GM12878 (cell line): ENCODE data around the gene NOCT. TPM values are rescaled to one million over a fixed set of nuclear protein-coding genes. Genes with fewer than 3 reads are reported as not detected.

Source experiments
- ATAC-seq: fragments of 200-7000 bp; cut with Tn5 transposase; 3 replicates; pipeline ENCODE4 v1.9.1; 2020; ENCODE audit warnings: mild to moderate bottlenecking, moderate library complexity
- BruUV-seq: library from RNA; stranded (reverse); fragments of 400-500 nt; replicated peaks from 2 replicates; lab custom pipeline; 2021; lab: Mats Ljungman, UMichigan
- CTCF ChIA-PET: fragments of 300-600 bp; sonication (Branson Sonifier 250); formaldehyde crosslinking; extraction: SDS; loops from one replicate; lab custom pipeline; 2021; ENCODE audit warnings: inconsistent platforms; lab: Yijun Ruan, JAX
- POLR2A ChIA-PET: fragments of 350-600 bp; formaldehyde crosslinking; extraction: SDS; loops from one replicate; lab custom pipeline; 2021; ENCODE audit warnings: inconsistent platforms; lab: Charles Lee
- RAD21 ChIA-PET: fragments of 300-600 bp; sonication (Branson Sonifier 250); formaldehyde crosslinking; loops from one replicate; lab custom pipeline; 2023; ENCODE audit warnings: antibody characterized with exemption; ENCODE audit not compliant: unreplicated experiment; lab: Charles Lee
- SMC1A ChIA-PET: fragments of 300-600 bp; sonication (Branson Sonifier 250); formaldehyde crosslinking; loops from one replicate; lab custom pipeline; 2023; ENCODE audit not compliant: unreplicated experiment, uncharacterized antibody; lab: Charles Lee
- DNase-seq: peaks from one replicate; pipeline ENCODE4 v3.0.0-alpha.2; 2011; ENCODE audit warnings: low read depth, low spot score
- FAIRE-seq: peaks from 3 replicates; lab custom pipeline; 2011; peaks lifted over from hg19 to GRCh38; lab: Jason Lieb, UNC
- H2AFZ ChIP-seq: 2 replicates; pipeline ENCODE4 v1.6.0; 2011; ENCODE audit warnings: low read depth, low read length, control low read depth; ENCODE audit not compliant: control insufficient read depth
- H3K27ac ChIP-seq: 2 replicates; pipeline ENCODE4 v1.5.1; 2011; ENCODE audit warnings: control low read depth; ENCODE audit not compliant: control insufficient read depth, insufficient read depth
- H3K27me3 ChIP-seq, 2 experiments: replicated peaks in 1 of 2; 2 replicates each; pipeline versions ENCODE4 v1.6.0 to v1.6.1; 2011; ENCODE audit warnings: low read length in 1 of 2; ENCODE audit not compliant: control insufficient read depth in 2 of 2, insufficient read depth in 2 of 2
- H3K36me3 ChIP-seq, 2 experiments: 2 replicates each; pipeline ENCODE4 v1.5.1; 2011; ENCODE audit warnings: low read length in 1 of 2; ENCODE audit not compliant: control insufficient read depth in 2 of 2, insufficient read depth in 2 of 2
- H3K4me1 ChIP-seq: 2 replicates; pipeline ENCODE4 v1.6.1; 2011; ENCODE audit warnings: mild to moderate bottlenecking, low read length, moderate library complexity, mixed read lengths; ENCODE audit not compliant: control insufficient read depth, insufficient read depth
- H3K4me2 ChIP-seq: 2 replicates; pipeline ENCODE4 v1.6.0; 2011; ENCODE audit warnings: control low read depth; ENCODE audit not compliant: control insufficient read depth, insufficient read depth
- H3K4me3 ChIP-seq: fragments of 200-600 bp; sonication (generic); 2 replicates; pipeline ENCODE4 v1.5.1; 2016
- H3K79me2 ChIP-seq: 2 replicates; pipeline ENCODE4 v1.6.0; 2011; ENCODE audit warnings: low read length; ENCODE audit not compliant: control insufficient read depth, insufficient read depth
- H3K9ac ChIP-seq: 2 replicates; pipeline ENCODE4 v1.8.0; 2011; ENCODE audit warnings: low read length, control low read depth, mixed read lengths; ENCODE audit not compliant: control insufficient read depth, insufficient read depth
- H3K9me3 ChIP-seq: replicated peaks from 3 replicates; pipeline ENCODE4 v1.5.1; 2011; ENCODE audit warnings: mild to moderate bottlenecking, low read length; ENCODE audit not compliant: control insufficient read depth, insufficient read depth
- H4K20me1 ChIP-seq: 2 replicates; pipeline ENCODE4 v1.6.0; 2011; ENCODE audit not compliant: control insufficient read depth, insufficient read depth
- CTCF ChIP-seq, 3 experiments: IDR thresholded peaks in 2 of 3; conservative IDR thresholded peaks in 1 of 3; 2 replicates each; pipeline ENCODE4 v1.5.1; 2011; ENCODE audit warnings: low read depth in 3 of 3, low read length in 3 of 3, mild to moderate bottlenecking in 3 of 3, control low read depth in 2 of 3, moderate library complexity in 2 of 3, inconsistent platforms in 1 of 3, mixed read lengths in 1 of 3; ENCODE audit not compliant: control insufficient read depth in 2 of 3, insufficient read depth in 1 of 3; ENCODE audit errors: extremely low read depth in 1 of 3
- IKZF2 ChIP-seq, 2 experiments: fragments of 450-650 bp; IDR thresholded peaks; 2 replicates each; pipeline ENCODE4 v1.6.1; 2017; ENCODE audit warnings: mild to moderate bottlenecking in 2 of 2, moderate library complexity in 2 of 2
- MYC ChIP-seq: IDR thresholded peaks from 2 replicates; pipeline ENCODE4 v1.6.1; 2011; ENCODE audit warnings: mild to moderate bottlenecking, low read length, moderate library complexity, inconsistent platforms; ENCODE audit not compliant: insufficient read depth, insufficient replicate concordance, insufficient read length, severe bottlenecking
- NFXL1 ChIP-seq: fragments of 450-650 bp; IDR thresholded peaks from 2 replicates; pipeline ENCODE4 v1.6.1; 2017; ENCODE audit warnings: antibody characterized with exemption, mild to moderate bottlenecking, borderline replicate concordance
- NFYA ChIP-seq: IDR thresholded peaks from 2 replicates; pipeline ENCODE4 v1.6.1; 2011; ENCODE audit warnings: low read depth, mild to moderate bottlenecking, low read length, improper control_type of control experiment, borderline replicate concordance
- NR2C2 ChIP-seq: IDR thresholded peaks from 2 replicates; pipeline ENCODE4 v1.6.1; 2011; ENCODE audit warnings: borderline replicate concordance, low read depth; ENCODE audit not compliant: control insufficient read depth, insufficient read length
- NR2F1 ChIP-seq: fragments of 450-650 bp; conservative IDR thresholded peaks from 2 replicates; pipeline ENCODE4 v1.6.1; 2017; ENCODE audit warnings: mild to moderate bottlenecking
- POLR2AphosphoS5 ChIP-seq: IDR thresholded peaks from 2 replicates; pipeline ENCODE4 v1.6.1; 2011; ENCODE audit warnings: mild to moderate bottlenecking, low read length, inconsistent platforms
- POU2F2 ChIP-seq: IDR thresholded peaks from 3 replicates; pipeline ENCODE4 v1.6.1; 2011; ENCODE audit warnings: low read depth, mild to moderate bottlenecking, low read length, borderline replicate concordance
- RAD21 ChIP-seq: IDR thresholded peaks from 2 replicates; pipeline ENCODE4 v1.6.1; 2011; ENCODE audit warnings: mild to moderate bottlenecking, low read depth, low read length, moderate library complexity; ENCODE audit not compliant: insufficient read depth
- RFX5 ChIP-seq: IDR thresholded peaks from 2 replicates; pipeline ENCODE4 v1.6.1; 2011; ENCODE audit warnings: low read depth, low read length, improper control_type of control experiment
- SIN3A ChIP-seq: IDR thresholded peaks from 2 replicates; pipeline ENCODE4 v1.6.1; 2012; ENCODE audit warnings: low read depth, low read length, improper control_type of control experiment
- TCF7 ChIP-seq: IDR thresholded peaks from 2 replicates; pipeline ENCODE4 v1.6.1; 2014; ENCODE audit warnings: antibody characterized with exemption, borderline replicate concordance
- WRNIP1 ChIP-seq: IDR thresholded peaks from 2 replicates; pipeline ENCODE4 v1.6.1; 2011; ENCODE audit warnings: low read depth, low read length, improper control_type of control experiment, borderline replicate concordance
- ZNF207 ChIP-seq: fragments of 450-650 bp; IDR thresholded peaks from 2 replicates; pipeline ENCODE4 v1.6.1; 2014; ENCODE audit warnings: antibody characterized with exemption, mild to moderate bottlenecking, borderline replicate concordance
- ZNF217 ChIP-seq: fragments of 450-650 bp; IDR thresholded peaks from 2 replicates; pipeline ENCODE4 v1.6.1; 2017; ENCODE audit warnings: antibody characterized with exemption, mild to moderate bottlenecking
- WGBS: methylation state at CpG from one replicate; pipeline ENCODE4 v1.1.6; 2016; ENCODE audit warnings: low lambda C conversion rate; ENCODE audit not compliant: insufficient replicate concordance, insufficient coverage; ENCODE audit errors: missing lambda C conversion rate; 5-methylcytosine and 5-hydroxymethylcytosine counted together
- in situ Hi-C: fragments of 300-500 bp; cut with MboI; formaldehyde crosslinking; loops from 9 replicates; pipeline ENCODE4 v1.14.3; 2018; ENCODE audit warnings: mixed read lengths
- intact Hi-C: fragments of 100-400 bp; cut with micrococcal nuclease; formaldehyde crosslinking; loops from one replicate; pipeline ENCODE4 v1.14.2; 2022; ENCODE audit not compliant: unreplicated experiment
- polyA plus RNA-seq, 11 experiments: library from polyadenylated mRNA; depleted of rRNA in 4 of 11; unstranded in 6 of 11; stranded (reverse) in 5 of 11; fragments of >200 nt; fragmentation: Nextera tagmentation in 4 of 11; fragmentation: Illumina TruSeq in 1 of 11; extraction: Ambion mirVana in 4 of 11; extraction: Trizol in 1 of 11; gene quantifications; 1 replicate in 1 of 11; 2 replicates in 10 of 11; pipeline versions ENCODE4 v1.2.1 to v1.2.3, GENCODE V29; 2011 to 2016; ENCODE audit warnings: inconsistent platforms in 2 of 11, missing spikeins in 2 of 11, low read depth in 1 of 11
- total RNA-seq, 4 experiments: library from RNA; depleted of rRNA in 3 of 4; stranded (reverse); fragments of >200 nt in 3 of 4; fragmentation: Illumina TruSeq in 1 of 4; extraction: Trizol in 1 of 4; gene quantifications; 2 replicates each; pipeline versions ENCODE4 v1.2.1 to v1.2.3, GENCODE V29; 2013 to 2021
- TF ChIP-seq, protein P1 (sequence below): fragments of 450-650 bp; IDR thresholded peaks from 2 replicates; pipeline ENCODE4 v1.6.1; 2016; ENCODE audit warnings: mild to moderate bottlenecking, moderate library complexity, borderline replicate concordance

NOCT gene
- total and polyA plus RNA-seq, 10 of the 15 experiments (the other 5 are each of a cell fraction or from before 2014, with no cell fraction given), result 1.4 to 17.6 (median 8.1) TPM

GRCh38 chr4:139085141-139085540 lies 69.6 kb downstream of the NOCT start:
- Histone ChIP-seq H3K27me3 (no peaks in the 10 kb centered on the region), H3K36me3 (0 out of 4 replicates have a peak, but pooled peaks cover 0 to 3% of the 10 kb centered on the region in 2 experiments), H2AFZ (peak overlapping the region; percentile 96), H3K4me2 (peak overlapping the region; percentile 92), H3K4me1 (no peaks in the 10 kb centered on the region), H3K9me3 (no peaks in the 10 kb centered on the region), H4K20me1 (no peaks in the 10 kb centered on the region), H3K79me2 (peaks cover 38% of the 10 kb centered on the region), H3K27ac (no peak overlapping the region), H3K4me3 (peak overlapping the region; percentile 77; the same call in 1 of the 2 replicates), H3K9ac (no peak overlapping the region; the same call in 1 of the 2 replicates)
- ATAC-seq, result no peak
- DNase-seq, result no peak
- CTCF ChIA-PET, result interaction anchor here (1.0 to 3.5 kb wide), 5 partner anchors 12 to 87 kb away, joined by 3 to 36 read pairs (median 5); no protein-coding TSS in a partner anchor
- peak; percentile 10 to 47 (median 25); a peak in 3 of 6 replicates for TF ChIP-seq CTCF (IDR thresholded peaks at IDR 0.05 in 2 of 3, conservative IDR thresholded peaks at IDR 0.05 in 1 of 3; ENCODE audit: control insufficient read depth in 2 of 3, extremely low read depth in 1 of 3, insufficient read depth in 1 of 3, low read depth in 3 of 3, low read length in 3 of 3)
- no peak for TF ChIP-seq NFXL1
- TF ChIP-seq POLR2AphosphoS5, result no peak
- no peak for TF ChIP-seq POU2F2
- peak; percentile 20; the same call in 1 of the 2 replicates for TF ChIP-seq RAD21
- no peak for TF ChIP-seq WRNIP1
- no peak for TF ChIP-seq ZNF207
- TF ChIP-seq RFX5, result no peak
- TF ChIP-seq, protein P1, sequence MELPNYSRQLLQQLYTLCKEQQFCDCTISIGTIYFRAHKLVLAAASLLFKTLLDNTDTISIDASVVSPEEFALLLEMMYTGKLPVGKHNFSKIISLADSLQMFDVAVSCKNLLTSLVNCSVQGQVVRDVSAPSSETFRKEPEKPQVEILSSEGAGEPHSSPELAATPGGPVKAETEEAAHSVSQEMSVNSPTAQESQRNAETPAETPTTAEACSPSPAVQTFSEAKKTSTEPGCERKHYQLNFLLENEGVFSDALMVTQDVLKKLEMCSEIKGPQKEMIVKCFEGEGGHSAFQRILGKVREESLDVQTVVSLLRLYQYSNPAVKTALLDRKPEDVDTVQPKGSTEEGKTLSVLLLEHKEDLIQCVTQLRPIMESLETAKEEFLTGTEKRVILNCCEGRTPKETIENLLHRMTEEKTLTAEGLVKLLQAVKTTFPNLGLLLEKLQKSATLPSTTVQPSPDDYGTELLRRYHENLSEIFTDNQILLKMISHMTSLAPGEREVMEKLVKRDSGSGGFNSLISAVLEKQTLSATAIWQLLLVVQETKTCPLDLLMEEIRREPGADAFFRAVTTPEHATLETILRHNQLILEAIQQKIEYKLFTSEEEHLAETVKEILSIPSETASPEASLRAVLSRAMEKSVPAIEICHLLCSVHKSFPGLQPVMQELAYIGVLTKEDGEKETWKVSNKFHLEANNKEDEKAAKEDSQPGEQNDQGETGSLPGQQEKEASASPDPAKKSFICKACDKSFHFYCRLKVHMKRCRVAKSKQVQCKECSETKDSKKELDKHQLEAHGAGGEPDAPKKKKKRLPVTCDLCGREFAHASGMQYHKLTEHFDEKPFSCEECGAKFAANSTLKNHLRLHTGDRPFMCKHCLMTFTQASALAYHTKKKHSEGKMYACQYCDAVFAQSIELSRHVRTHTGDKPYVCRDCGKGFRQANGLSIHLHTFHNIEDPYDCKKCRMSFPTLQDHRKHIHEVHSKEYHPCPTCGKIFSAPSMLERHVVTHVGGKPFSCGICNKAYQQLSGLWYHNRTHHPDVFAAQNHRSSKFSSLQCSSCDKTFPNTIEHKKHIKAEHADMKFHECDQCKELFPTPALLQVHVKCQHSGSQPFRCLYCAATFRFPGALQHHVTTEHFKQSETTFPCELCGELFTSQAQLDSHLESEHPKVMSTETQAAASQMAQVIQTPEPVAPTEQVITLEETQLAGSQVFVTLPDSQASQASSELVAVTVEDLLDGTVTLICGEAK, result no peak
- no peak for TF ChIP-seq NR2C2
- no peak for TF ChIP-seq TCF7
- no peak for TF ChIP-seq NR2F1
- TF ChIP-seq NFYA, result no peak
- TF ChIP-seq MYC, result no peak
- TF ChIP-seq IKZF2 (IDR thresholded peaks at IDR 0.05), result no peak
- TF ChIP-seq ZNF217, result no peak
- no peak for TF ChIP-seq SIN3A
- in situ Hi-C loops (no loop called here), intact Hi-C loops (no loop called here)
- no peak for FAIRE-seq
- SMC1A ChIA-PET, result interaction anchor here (1.1 to 2.5 kb wide), 3 partner anchors 15 to 142 kb away, joined by 4 to 13 read pairs (median 9); no protein-coding TSS in a partner anchor
- 50% methylated on average over 5 of the region's 5 CpGs for WGBS
- POLR2A ChIA-PET, result interaction anchor here (0.6 kb wide), 1 partner anchor 211 kb away, joined by 3 read pairs; no protein-coding TSS in a partner anchor
- RAD21 ChIA-PET, result interaction anchor here (1.1 to 2.4 kb wide), 4 partner anchors 55 to 211 kb away, joined by 3 to 12 read pairs (median 3); partner anchors contain the start of gene NOCT
- no TSS peak for BruUV-seq
